HEK293 (cell line): Measurements from ENCODE around the gene SPRY1.

Source experiments
- CTCF ChIP-seq: fragments of 450-650 bp; formaldehyde crosslinking; IDR thresholded peaks from 2 replicates; pipeline ENCODE4 v1.5.1; 2016; ENCODE audit warnings: missing biosample characterization, missing genetic modification characterization
- KLF1 ChIP-seq: fragments of 450-650 bp; formaldehyde crosslinking; IDR thresholded peaks from 2 replicates; pipeline ENCODE4 v1.5.1; 2016; ENCODE audit warnings: missing biosample characterization, missing genetic modification characterization
- KLF10 ChIP-seq: fragments of 450-650 bp; IDR thresholded peaks from 2 replicates; pipeline ENCODE4 v1.5.1; 2018; ENCODE audit warnings: missing biosample characterization, mild to moderate bottlenecking, missing genetic modification characterization
- SETDB1 ChIP-seq: IDR thresholded peaks from one replicate; pipeline ENCODE4 v1.6.1; 2017; ENCODE audit warnings: mild to moderate bottlenecking, low read length, moderate library complexity, mixed read lengths; ENCODE audit not compliant: insufficient read length
- YY1 ChIP-seq: fragments of 450-650 bp; formaldehyde crosslinking; IDR thresholded peaks from 2 replicates; pipeline ENCODE4 v1.5.1; 2018; ENCODE audit warnings: missing biosample characterization, missing genetic modification characterization
- ZBTB10 ChIP-seq: fragments of 450-650 bp; formaldehyde crosslinking; IDR thresholded peaks from 2 replicates; pipeline ENCODE4 v1.5.1; 2016; ENCODE audit warnings: missing biosample characterization, missing genetic modification characterization
- ZNF274 ChIP-seq, 2 experiments: fragments of 200-500 bp in 1 of 2; fragments of 450-650 bp in 1 of 2; sonication (Bioruptor generic) in 1 of 2; formaldehyde crosslinking in 1 of 2; IDR thresholded peaks; 2 replicates each; pipeline versions ENCODE4 v1.5.1 to v1.6.1; 2014 to 2016; ENCODE audit warnings: borderline replicate concordance in 1 of 2, inconsistent platforms in 1 of 2, low read length in 1 of 2, missing biosample characterization in 1 of 2, missing genetic modification characterization in 1 of 2
- ZNF280D ChIP-seq: fragments of 450-650 bp; formaldehyde crosslinking; IDR thresholded peaks from 2 replicates; pipeline ENCODE4 v1.5.1; 2016; ENCODE audit warnings: missing biosample characterization, missing genetic modification characterization
- ZNF701 ChIP-seq: fragments of 450-650 bp; formaldehyde crosslinking; IDR thresholded peaks from 2 replicates; pipeline ENCODE4 v1.5.1; 2016; ENCODE audit warnings: missing biosample characterization, missing genetic modification characterization
- ZNF707 ChIP-seq: fragments of 450-650 bp; formaldehyde crosslinking; IDR thresholded peaks from 2 replicates; pipeline ENCODE4 v1.5.1; 2016; ENCODE audit warnings: missing biosample characterization, missing genetic modification characterization
- ZNF768 ChIP-seq: fragments of 450-650 bp; formaldehyde crosslinking; IDR thresholded peaks from 2 replicates; pipeline ENCODE4 v1.5.1; 2018; ENCODE audit warnings: missing biosample characterization, mild to moderate bottlenecking, missing genetic modification characterization
- ZNF785 ChIP-seq: fragments of 450-650 bp; formaldehyde crosslinking; IDR thresholded peaks from 2 replicates; pipeline ENCODE4 v1.5.1; 2016; ENCODE audit warnings: missing biosample characterization, missing genetic modification characterization
- ZNF830 ChIP-seq: fragments of 450-650 bp; IDR thresholded peaks from 2 replicates; pipeline ENCODE4 v1.5.0; 2018; ENCODE audit warnings: missing biosample characterization, missing genetic modification characterization, low read depth, mild to moderate bottlenecking, moderate library complexity
- TF ChIP-seq, protein P1 (sequence below): fragments of 450-650 bp; formaldehyde crosslinking; IDR thresholded peaks from 2 replicates; pipeline ENCODE4 v1.5.1; 2016; ENCODE audit warnings: missing biosample characterization, missing genetic modification characterization

DNA sequence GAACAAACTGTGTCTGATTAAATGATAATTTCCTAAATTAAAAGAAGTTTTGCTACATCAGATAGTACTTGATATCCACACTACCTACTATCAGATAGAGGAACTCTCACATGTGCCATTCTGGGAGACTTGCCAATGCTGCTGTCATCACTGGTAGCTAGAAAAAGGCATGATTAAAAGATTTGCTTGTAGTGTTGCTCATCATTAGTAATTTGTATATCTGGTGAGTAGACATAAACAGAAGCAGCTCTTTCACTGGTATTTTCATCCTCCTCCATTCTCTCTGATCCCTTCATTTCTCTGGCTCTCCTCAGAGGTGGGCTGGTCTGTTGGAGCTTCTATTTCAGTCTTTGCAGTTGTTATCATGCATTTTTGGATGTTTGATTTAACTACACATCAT lies 56.0 kb downstream of the SPRY1 start:
- no peak for TF ChIP-seq YY1
- no peak for TF ChIP-seq ZNF785 (tag by site-specific recombination)
- no peak for TF ChIP-seq KLF1 (tag by site-specific recombination)
- no peak for TF ChIP-seq ZNF701 (tag by site-specific recombination)
- TF ChIP-seq CTCF (tag by site-specific recombination), result no peak
- TF ChIP-seq SETDB1, result no peak
- TF ChIP-seq ZNF830 (tag by site-specific recombination), result no peak
- TF ChIP-seq KLF10, result no peak
- TF ChIP-seq ZNF768 (tag by site-specific recombination), result no peak
- TF ChIP-seq ZBTB10 (tag by site-specific recombination), result no peak
- no peak for TF ChIP-seq ZNF707 (tag by site-specific recombination)
- TF ChIP-seq, protein P1, sequence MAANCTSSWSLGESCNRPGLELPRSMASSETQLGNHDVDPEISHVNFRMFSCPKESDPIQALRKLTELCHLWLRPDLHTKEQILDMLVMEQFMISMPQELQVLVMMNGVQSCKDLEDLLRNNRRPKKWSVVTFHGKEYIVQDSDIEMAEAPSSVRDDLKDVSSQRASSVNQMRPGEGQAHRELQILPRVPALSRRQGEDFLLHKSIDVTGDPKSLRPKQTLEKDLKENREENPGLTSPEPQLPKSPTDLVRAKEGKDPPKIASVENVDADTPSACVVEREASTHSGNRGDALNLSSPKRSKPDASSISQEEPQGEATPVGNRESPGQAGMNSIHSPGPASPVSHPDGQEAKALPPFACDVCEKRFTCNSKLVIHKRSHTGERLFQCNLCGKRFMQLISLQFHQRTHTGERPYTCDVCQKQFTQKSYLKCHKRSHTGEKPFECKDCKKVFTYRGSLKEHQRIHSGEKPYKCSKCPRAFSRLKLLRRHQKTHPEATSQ (tag by site-specific recombination), result no peak
- no peak for TF ChIP-seq ZNF274 (IDR thresholded peaks at IDR 0.05; ENCODE audit: low read length)
- TF ChIP-seq ZNF274 (tag by site-specific recombination; IDR thresholded peaks at IDR 0.05; ENCODE audit: borderline replicate concordance), result no peak
- TF ChIP-seq ZNF280D (tag by site-specific recombination), result no peak
